COLO829 (cell line): ENCODE measurements around the gene NECTIN4.
A peak's percentile ranks its signal among the peaks of the same experiment; 100 is the strongest.
"Not testable (repeated sequence)": the region's sequence is repeated elsewhere in the genome, so short reads cannot be mapped to it uniquely, and the experiment has no call there.

Source experiments
- DNase-seq: peaks from one replicate; pipeline ENCODE4 v3.0.0; 2012; ENCODE audit warnings: low spot score

Gene NECTIN4

GRCh38 chr1:161082483-161082882, 6.9 kb downstream of the NECTIN4 start:
- DNase-seq, result no peak

DNA sequence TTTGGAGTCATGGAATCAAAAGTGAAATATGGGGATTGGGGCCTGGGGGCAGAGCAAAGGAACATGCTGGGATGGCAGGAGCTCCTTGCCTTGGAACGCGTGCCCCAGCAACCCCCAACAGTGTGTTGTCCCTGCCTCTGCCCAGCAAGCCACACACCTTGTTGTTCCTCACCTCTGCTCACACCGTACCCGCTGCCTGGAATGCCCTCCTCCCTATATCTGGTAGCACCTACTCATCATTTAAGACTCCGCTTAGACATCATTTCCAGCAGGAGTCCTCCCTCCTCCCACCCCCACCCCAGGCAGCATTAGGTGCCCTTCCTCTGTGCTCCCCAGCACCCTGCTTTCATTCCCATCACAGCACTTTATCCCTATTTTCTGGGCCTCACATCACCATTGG, 7.8 kb downstream of the NECTIN4 start:
- no peak for DNase-seq

GRCh38 chr1:161080441-161081405, 8.6 kb downstream of the NECTIN4 start:
- peak; percentile 44 for DNase-seq

DNA sequence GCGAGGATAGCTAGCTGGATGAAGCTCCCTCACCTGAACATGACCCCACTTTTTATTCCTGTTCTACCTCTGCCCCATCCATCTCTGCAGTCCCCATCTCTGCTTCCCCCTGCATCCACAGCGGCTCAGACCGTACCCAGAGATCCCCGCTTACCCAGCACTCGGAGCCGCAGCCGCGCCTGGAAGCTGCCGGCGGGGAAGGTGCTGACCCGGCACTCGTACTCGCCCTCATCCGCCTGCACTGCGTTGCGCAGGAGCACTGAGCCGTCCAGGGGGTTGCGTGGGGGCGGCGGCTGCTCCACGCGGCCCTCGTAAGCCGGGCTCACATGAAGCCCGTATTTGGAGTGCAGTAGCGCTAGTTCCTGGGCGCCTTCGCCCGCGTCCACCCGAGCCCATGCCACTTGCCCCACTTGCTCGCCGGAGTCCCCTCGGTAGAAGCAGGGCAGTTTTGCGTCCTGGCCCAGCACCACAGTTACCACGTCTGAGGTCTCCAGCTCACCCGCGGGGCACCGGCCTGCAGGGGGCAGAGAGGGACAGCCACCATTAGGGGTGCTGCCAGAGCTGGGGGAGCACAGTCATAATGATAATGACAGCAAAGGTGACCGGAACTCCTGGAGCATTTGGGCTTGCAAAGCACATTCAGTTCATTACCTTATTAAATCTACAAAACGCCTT, 9.8 kb downstream of the NECTIN4 start:
- DNase-seq, result no peak

GRCh38 chr1:161077426-161077825, 11.9 kb downstream of the NECTIN4 start:
- no peak for DNase-seq

DNA sequence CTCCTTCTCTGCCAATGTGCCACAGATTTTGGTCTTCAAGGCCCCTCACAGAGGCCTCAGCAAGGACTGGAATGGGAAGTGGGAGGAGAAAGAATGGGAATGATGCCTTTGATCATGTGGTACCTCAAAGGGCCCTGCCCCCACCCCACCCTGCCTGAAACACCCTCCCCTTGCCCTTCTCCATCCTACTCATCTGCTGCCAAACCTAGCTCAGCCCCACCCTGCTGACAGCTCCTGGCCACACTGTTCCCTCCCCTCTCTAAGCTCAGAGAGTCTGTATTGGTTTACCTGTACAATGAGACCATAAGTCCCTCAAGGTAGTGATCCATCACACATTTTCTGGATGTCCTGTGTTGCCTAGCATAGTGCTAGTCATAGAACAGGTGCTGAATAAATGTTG, 12.9 kb downstream of the NECTIN4 start:
- no peak for DNase-seq

DNA sequence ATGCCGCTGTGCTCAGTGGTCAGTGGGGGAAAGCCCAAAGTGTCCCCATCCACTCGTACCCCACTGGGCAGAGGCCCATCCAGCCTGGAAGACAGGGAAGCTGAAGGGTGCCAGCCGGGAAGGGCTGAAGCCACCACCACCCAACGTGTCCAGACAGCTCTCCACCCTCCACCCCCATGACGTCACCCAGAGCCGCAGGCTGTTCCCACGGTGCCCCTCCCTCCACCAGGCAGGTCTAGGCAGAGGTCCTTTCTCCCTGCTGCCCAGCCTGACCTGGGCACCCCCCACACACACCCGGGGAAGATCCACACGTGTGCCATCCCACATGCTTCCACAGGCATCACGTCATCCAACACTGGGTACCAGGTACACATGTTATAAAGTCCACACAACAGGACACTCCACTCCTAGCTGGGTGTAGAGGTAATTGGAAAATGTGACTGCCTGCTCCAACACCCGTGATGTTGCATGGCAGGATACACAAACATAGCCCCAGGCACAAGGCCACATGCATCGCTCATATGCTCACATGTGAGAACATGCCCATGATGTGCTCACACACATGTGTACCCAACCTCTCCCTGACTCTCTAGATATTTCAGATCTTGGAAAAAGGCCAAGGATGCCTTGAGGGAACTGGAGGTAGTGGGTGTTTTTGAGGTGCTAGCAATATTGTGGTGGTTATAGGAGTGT, 14.5 kb downstream of the NECTIN4 start:
- no peak for DNase-seq

GRCh38 chr1:161073474-161074121, 15.8 kb downstream of the NECTIN4 start:
- DNase-seq, result no peak

GRCh38 chr1:161072751-161073449, 16.5 kb downstream of the NECTIN4 start:
- no peak for DNase-seq

DNA sequence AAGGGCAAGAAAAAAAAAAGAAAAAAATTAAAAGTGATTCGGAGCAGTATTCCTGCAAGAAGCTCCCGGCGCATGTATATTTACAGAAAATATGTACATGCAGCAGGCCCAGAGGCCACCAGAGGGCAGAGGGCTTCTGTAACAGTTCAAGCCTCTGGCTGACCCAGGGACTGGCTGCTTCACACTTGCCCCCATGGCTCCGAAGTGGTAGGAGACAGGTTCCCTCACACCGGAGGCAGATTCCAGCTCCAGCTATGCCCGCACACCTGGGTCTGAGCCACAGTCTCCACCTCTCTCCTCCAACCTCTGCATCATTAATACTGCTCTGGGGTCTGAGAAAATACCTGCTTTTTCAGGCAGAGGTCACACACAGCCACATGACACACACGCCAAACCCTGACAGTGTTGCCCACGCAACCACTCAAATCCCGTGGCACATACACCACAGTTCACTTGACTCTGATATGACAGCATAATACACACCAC, 17.4 kb downstream of the NECTIN4 start:
- no peak for DNase-seq

DNA sequence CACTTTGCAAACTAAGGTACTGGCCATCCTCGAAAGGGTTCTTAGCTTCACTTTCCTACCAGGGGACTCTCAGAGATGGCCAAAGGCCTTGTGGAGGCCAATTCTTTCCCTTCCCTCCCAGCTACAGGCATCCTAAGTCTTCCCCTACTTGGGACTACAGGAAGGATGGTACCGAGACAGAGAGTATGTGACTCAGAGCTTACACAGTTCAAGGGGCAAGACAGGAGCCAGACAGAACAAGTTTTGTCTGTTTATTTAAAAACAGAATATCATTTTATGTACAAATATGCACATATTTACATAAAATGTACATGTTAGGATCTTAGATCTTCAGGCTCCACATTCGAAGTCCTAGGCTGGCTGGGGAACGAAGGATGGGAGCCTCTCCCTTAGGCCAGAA, 18.6 kb downstream of the NECTIN4 start:
- no peak for DNase-seq

- no peak for DNase-seq
Measured at GRCh38 chr1:161069731-161070270, 19.6 kb downstream of the NECTIN4 start, which contains the start of gene ARHGAP30. ARHGAP30 (minus strand) TSS chr1:161069891; CDS start chr1:161069624, 267 bp downstream.

- DNase-seq, result no peak
Measured at GRCh38 chr1:161069241-161069640, 20.1 kb downstream of the NECTIN4 start.

DNA sequence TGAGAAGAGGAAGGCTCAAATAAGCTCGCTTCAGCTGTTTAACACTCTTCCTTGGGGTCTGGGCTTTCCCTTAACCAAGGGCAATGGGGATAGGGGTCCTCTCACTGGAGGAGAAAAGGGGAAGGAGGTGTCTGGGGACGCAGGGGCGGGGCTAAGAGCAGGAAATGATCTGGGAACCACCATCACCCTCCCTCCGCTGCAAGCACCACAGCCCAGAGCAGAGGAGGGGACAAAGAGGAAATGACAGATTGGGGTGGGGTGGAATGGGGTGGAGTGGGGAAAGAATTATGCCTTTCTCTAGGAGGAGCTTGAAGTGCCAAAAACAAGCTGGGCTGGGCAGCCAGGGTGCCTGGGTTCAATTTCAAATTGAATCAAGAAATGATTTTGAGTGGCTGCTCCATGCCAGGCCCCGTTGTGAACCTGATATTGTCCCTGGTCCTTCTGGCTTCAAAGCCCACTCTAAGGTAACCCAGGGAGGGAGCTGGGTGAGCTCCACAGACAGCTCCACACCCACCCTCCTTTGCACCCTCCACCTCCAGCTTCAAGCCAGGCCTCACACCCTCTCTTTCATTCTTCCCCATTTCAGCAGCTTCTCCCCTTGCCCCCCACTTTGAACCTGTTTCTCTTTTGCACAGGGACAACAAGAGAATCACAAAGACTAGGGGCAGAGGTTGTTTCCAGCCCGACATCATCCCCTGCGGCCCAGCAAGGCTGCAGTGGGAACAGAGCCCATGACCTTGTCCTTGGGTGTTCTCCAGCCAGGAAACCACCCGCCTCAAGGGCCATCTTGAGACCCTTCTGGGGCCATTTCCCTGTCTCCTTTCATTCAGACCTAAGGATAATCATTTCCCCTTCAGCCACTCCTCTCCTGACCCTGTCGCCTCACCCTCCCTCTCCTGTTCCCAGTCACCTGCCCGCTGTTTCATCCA, 20.8 kb downstream of the NECTIN4 start:
- no peak for DNase-seq

- no peak for DNase-seq
Measured at GRCh38 chr1:161066694-161067093, 22.7 kb downstream of the NECTIN4 start.

DNA sequence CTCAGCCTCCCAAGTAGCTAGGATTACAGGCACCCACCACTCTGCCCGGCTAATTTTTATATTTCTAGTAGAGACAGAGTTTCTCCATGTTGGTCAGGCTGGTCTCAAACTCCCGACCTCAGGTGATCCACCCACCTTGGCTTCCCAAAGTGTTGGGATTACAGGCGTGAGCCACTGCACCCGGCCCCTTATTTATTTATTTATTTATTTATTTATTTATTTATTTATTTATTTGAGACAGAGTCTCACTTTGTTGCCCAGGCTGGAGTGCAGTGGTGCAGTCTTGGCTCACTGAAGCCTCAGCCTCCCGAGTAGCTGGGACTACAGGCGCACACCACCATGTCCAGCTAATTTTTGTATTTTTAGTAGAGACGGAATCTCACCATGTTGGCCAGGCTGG, 23.7 kb downstream of the NECTIN4 start:
- DNase-seq, result not testable (repeated sequence)

GRCh38 chr1:161063936-161064335, 25.4 kb downstream of the NECTIN4 start:
- not testable (repeated sequence) for DNase-seq

GRCh38 chr1:161061419-161061818, 27.9 kb downstream of the NECTIN4 start:
- no peak for DNase-seq

GRCh38 chr1:161059293-161059692, 30.1 kb downstream of the NECTIN4 start:
- no peak for DNase-seq

GRCh38 chr1:161054805-161055204, 34.6 kb downstream of the NECTIN4 start:
- no peak for DNase-seq
